DND-41 (cell line): Measurements from ENCODE around the gene ZIM2.

ENCODE experiments used
- ATAC-seq: fragments of 200-7000 bp; cut with Tn5 transposase; 3 replicates; pipeline ENCODE4 v1.9.1; 2021; ENCODE audit warnings: low read depth; ENCODE audit not compliant: insufficient read depth
- DNase-seq: peaks from one replicate; pipeline ENCODE4 v3.0.0-alpha.2; 2020
- H2AFZ ChIP-seq: 2 replicates; pipeline ENCODE4 v1.6.0; 2012; ENCODE audit warnings: low read depth, low read length
- H3K27ac ChIP-seq: 2 replicates; pipeline ENCODE4 v1.5.1; 2012; ENCODE audit warnings: low read length, inconsistent platforms
- H3K27me3 ChIP-seq: fragments of 200-600 bp; sonication (generic); 2 replicates; pipeline ENCODE4 v1.6.0; 2012; ENCODE audit warnings: low read length, mild to moderate bottlenecking, inconsistent platforms; ENCODE audit not compliant: insufficient read depth, poor library complexity
- H3K36me3 ChIP-seq: 2 replicates; pipeline ENCODE4 v1.5.1; 2012; ENCODE audit warnings: low read length, inconsistent platforms; ENCODE audit not compliant: insufficient read depth
- H3K4me1 ChIP-seq: 2 replicates; pipeline ENCODE4 v1.5.1; 2012; ENCODE audit warnings: mild to moderate bottlenecking, low read length; ENCODE audit not compliant: insufficient read depth
- H3K4me2 ChIP-seq: 2 replicates; pipeline ENCODE4 v1.6.0; 2012; ENCODE audit warnings: mild to moderate bottlenecking, moderate library complexity, low read length, inconsistent platforms; ENCODE audit not compliant: insufficient read depth
- H3K4me3 ChIP-seq, 2 experiments: fragments of 200-600 bp in 1 of 2; shearing (Covaris generic) in 1 of 2; 2 replicates each; pipeline ENCODE4 v1.5.1; 2012 to 2016; ENCODE audit warnings: inconsistent platforms in 2 of 2, low read length in 2 of 2, mild to moderate bottlenecking in 2 of 2, low read depth in 1 of 2, moderate library complexity in 1 of 2
- H3K79me2 ChIP-seq: 2 replicates; pipeline ENCODE4 v1.6.0; 2012; ENCODE audit warnings: low read length, inconsistent platforms; ENCODE audit not compliant: insufficient read depth
- H3K9ac ChIP-seq: 2 replicates; pipeline ENCODE4 v1.6.0; 2012; ENCODE audit warnings: low read depth, mild to moderate bottlenecking, inconsistent platforms, low read length, moderate library complexity
- H3K9me3 ChIP-seq: 2 replicates; pipeline ENCODE4 v1.5.1; 2012; ENCODE audit warnings: low read length, moderate library complexity, mild to moderate bottlenecking, inconsistent platforms; ENCODE audit not compliant: insufficient read depth, severe bottlenecking
- H4K20me1 ChIP-seq: 2 replicates; pipeline ENCODE4 v1.6.0; 2012; ENCODE audit warnings: low read length; ENCODE audit not compliant: insufficient read depth
- EZH2 ChIP-seq: IDR thresholded peaks from 3 replicates; pipeline ENCODE4 v1.6.1; 2012; ENCODE audit warnings: borderline replicate concordance, low read depth, mild to moderate bottlenecking, moderate library complexity, low read length, inconsistent platforms; ENCODE audit not compliant: severe bottlenecking
- TF ChIP-seq, protein P1 (sequence below): IDR thresholded peaks from 2 replicates; pipeline ENCODE4 v1.5.1; 2012; ENCODE audit warnings: borderline replicate concordance, low read length, moderate library complexity, mild to moderate bottlenecking; ENCODE audit not compliant: poor library complexity, severe bottlenecking; ENCODE audit errors: extremely low read depth

ZIM2 gene

GRCh38 chr19:56814656-56815055 is 25.9 kb downstream of the ZIM2 start:
- Histone ChIP-seq H3K27me3 (no peaks in the 10 kb centered on the region), H3K9me3 (no peaks in the 10 kb centered on the region), H3K27ac (no peak overlapping the region), H3K9ac (no peak overlapping the region), H3K4me1 (no peaks in the 10 kb centered on the region), H3K4me3 (no peak overlapping the region), H3K79me2 (no peaks in the 10 kb centered on the region), H4K20me1 (no peaks in the 10 kb centered on the region), H2AFZ (no peak overlapping the region), H3K36me3 (no peaks in the 10 kb centered on the region), H3K4me2 (no peak overlapping the region)
- ATAC-seq: no peak
- TF ChIP-seq, protein P1, sequence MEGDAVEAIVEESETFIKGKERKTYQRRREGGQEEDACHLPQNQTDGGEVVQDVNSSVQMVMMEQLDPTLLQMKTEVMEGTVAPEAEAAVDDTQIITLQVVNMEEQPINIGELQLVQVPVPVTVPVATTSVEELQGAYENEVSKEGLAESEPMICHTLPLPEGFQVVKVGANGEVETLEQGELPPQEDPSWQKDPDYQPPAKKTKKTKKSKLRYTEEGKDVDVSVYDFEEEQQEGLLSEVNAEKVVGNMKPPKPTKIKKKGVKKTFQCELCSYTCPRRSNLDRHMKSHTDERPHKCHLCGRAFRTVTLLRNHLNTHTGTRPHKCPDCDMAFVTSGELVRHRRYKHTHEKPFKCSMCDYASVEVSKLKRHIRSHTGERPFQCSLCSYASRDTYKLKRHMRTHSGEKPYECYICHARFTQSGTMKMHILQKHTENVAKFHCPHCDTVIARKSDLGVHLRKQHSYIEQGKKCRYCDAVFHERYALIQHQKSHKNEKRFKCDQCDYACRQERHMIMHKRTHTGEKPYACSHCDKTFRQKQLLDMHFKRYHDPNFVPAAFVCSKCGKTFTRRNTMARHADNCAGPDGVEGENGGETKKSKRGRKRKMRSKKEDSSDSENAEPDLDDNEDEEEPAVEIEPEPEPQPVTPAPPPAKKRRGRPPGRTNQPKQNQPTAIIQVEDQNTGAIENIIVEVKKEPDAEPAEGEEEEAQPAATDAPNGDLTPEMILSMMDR: no peak
- no peak for TF ChIP-seq EZH2
- no peak for DNase-seq

GRCh38 chr19:56813531-56813930 is 27.0 kb downstream of the ZIM2 start:
- H3K9ac ChIP-seq: no peak overlapping the region
- TF ChIP-seq, protein P1: no peak
- TF ChIP-seq EZH2: no peak
- no peak overlapping the region for H3K4me2 ChIP-seq
- no peak overlapping the region for H2AFZ ChIP-seq
- no peak for ATAC-seq
- no peaks in the 10 kb centered on the region for H3K79me2 ChIP-seq
- H3K27ac ChIP-seq: no peak overlapping the region
- DNase-seq: no peak
- H3K4me1 ChIP-seq: no peaks in the 10 kb centered on the region
- H3K4me3 ChIP-seq: no peak overlapping the region
- no peaks in the 10 kb centered on the region for H3K36me3 ChIP-seq
- no peaks in the 10 kb centered on the region for H4K20me1 ChIP-seq
- H3K27me3 ChIP-seq: no peaks in the 10 kb centered on the region
- H3K9me3 ChIP-seq: no peaks in the 10 kb centered on the region

DNA sequence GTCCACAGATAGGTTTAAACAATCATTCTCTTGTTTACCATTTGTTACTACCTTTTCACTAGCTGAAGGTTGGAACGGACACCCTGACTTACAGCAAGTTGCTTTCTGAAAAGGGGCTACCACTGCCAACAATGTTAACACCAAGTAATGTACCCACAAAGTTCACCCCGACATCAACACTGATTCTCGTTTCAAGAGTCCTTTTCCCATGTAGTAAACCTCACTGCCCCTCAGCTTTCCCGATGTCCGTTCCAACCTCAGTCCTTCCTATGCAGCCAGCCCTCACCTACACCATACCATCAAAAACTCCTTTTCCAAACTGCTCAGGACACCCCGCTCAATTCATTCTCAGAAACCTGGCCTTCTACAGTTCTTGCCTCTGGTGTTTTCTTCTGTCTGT is 29.0 kb downstream of the ZIM2 start:
- Histone ChIP-seq H3K4me2 (no peak overlapping the region), H3K9me3 (no peaks in the 10 kb centered on the region), H3K27me3 (no peaks in the 10 kb centered on the region), H4K20me1 (no peaks in the 10 kb centered on the region), H3K27ac (no peak overlapping the region), H3K9ac (no peak overlapping the region), H2AFZ (no peak overlapping the region), H3K79me2 (no peaks in the 10 kb centered on the region), H3K36me3 (no peaks in the 10 kb centered on the region), H3K4me3 (no peak overlapping the region), H3K4me1 (no peaks in the 10 kb centered on the region)
- ATAC-seq (no peak), DNase-seq (no peak)
- TF ChIP-seq EZH2: no peak
- TF ChIP-seq, protein P1: no peak

- ATAC-seq: no peak
- TF ChIP-seq EZH2: no peak
- TF ChIP-seq, protein P1: no peak
- Histone ChIP-seq H3K4me1 (no peaks in the 10 kb centered on the region), H3K79me2 (no peaks in the 10 kb centered on the region), H3K27me3 (no peaks in the 10 kb centered on the region), H4K20me1 (no peaks in the 10 kb centered on the region), H3K36me3 (no peaks in the 10 kb centered on the region), H3K9ac (no peak overlapping the region), H3K27ac (no peak overlapping the region), H2AFZ (no peak overlapping the region), H3K4me3 (no peak overlapping the region), H3K4me2 (no peak overlapping the region), H3K9me3 (no peaks in the 10 kb centered on the region)
- DNase-seq: no peak
These were observed 30.3 kb downstream of the ZIM2 start for GRCh38 chr19:56810260-56810659.
